Spleen (tissue), 7 donors: ENCODE results near the gene VCPKMT.

Experiments used
- POLR2A ChIP-seq, 3 donors: fragments of 450-650 bp; IDR thresholded peaks; one replicate each; pipeline ENCODE4 v1.5.1; 2017; ENCODE audit warnings: antibody characterized with exemption in 3 of 3, mild to moderate bottlenecking in 1 of 3
- POLR2AphosphoS5 ChIP-seq, 3 donors: sonication (generic); formaldehyde crosslinking; IDR thresholded peaks; one replicate each; pipeline ENCODE4 v1.5.1; 2017; ENCODE audit warnings: antibody characterized with exemption in 3 of 3
- TF ChIP-seq, protein P1 (sequence below), 11 experiments: fragments of 200-600 bp in 7 of 11; fragments of 450-650 bp in 4 of 11; sonication (generic) in 4 of 11; IDR thresholded peaks in 8 of 11; conservative IDR thresholded peaks in 3 of 11; 1 replicate in 7 of 11; 2 replicates in 4 of 11; pipeline versions ENCODE4 v1.4.0 to v1.8.0; 2016 to 2021; ENCODE audit warnings: antibody characterized with exemption in 11 of 11, inconsistent platforms in 4 of 11, mild to moderate bottlenecking in 1 of 11
- donor health status: DM: no; HTN: no; CAD: no; lungs with moderate emphysema.
- donor health status: DM: no; HTN: no; CAD: no.
- donor health status: DM: no; HTN: no; CAD: no.

DNA sequence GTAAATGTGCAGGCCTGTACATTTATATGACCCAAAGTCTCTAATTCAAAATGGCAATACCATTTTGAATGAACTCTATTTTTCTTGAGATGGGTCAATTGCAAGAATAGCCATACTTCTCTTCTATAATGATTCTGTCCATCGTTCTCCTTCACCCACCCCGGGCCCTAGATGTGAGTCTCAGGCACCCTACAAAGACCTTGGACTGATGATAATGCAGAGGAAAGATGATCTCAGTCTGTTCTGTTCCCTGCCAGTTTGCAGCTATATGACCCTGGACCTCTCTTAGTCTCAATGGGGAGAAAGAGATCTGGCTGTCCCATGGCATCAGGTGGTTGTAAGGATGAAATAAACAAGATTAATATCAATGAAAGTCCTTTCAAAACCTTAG, 30.1 kb downstream of the VCPKMT start:
- TF ChIP-seq, protein P1, sequence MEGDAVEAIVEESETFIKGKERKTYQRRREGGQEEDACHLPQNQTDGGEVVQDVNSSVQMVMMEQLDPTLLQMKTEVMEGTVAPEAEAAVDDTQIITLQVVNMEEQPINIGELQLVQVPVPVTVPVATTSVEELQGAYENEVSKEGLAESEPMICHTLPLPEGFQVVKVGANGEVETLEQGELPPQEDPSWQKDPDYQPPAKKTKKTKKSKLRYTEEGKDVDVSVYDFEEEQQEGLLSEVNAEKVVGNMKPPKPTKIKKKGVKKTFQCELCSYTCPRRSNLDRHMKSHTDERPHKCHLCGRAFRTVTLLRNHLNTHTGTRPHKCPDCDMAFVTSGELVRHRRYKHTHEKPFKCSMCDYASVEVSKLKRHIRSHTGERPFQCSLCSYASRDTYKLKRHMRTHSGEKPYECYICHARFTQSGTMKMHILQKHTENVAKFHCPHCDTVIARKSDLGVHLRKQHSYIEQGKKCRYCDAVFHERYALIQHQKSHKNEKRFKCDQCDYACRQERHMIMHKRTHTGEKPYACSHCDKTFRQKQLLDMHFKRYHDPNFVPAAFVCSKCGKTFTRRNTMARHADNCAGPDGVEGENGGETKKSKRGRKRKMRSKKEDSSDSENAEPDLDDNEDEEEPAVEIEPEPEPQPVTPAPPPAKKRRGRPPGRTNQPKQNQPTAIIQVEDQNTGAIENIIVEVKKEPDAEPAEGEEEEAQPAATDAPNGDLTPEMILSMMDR (IDR thresholded peaks at IDR 0.05 in 8 of 11, conservative IDR thresholded peaks at IDR 0.05 in 3 of 11) = no peak
- TF ChIP-seq POLR2A (IDR thresholded peaks at IDR 0.05) = no peak
- TF ChIP-seq POLR2AphosphoS5 (IDR thresholded peaks at IDR 0.05) = no peak
